BJ (cell line): ENCODE results near the gene PAMR1. TPM values are rescaled to one million over a fixed set of nuclear protein-coding genes. Genes with fewer than 3 reads are reported as not detected.
A peak's percentile ranks its signal among the peaks of the same experiment; 100 is the strongest.
"Not testable (repeated sequence)": the region's sequence is repeated elsewhere in the genome, so short reads cannot be mapped to it uniquely, and the experiment has no call there.

ENCODE experiments used
- CTCF ChIA-PET: fragments of 350-600 bp; formaldehyde crosslinking; extraction: SDS; loops from one replicate; lab custom pipeline; 2021; ENCODE audit warnings: antibody characterized with exemption, inconsistent platforms; lab: Yijun Ruan, JAX
- POLR2A ChIA-PET: fragments of 300-600 bp; sonication (Branson Sonifier 250); formaldehyde crosslinking; extraction: SDS; loops from one replicate; lab custom pipeline; 2021; ENCODE audit warnings: antibody characterized with exemption; lab: Charles Lee
- DNase-seq: peaks from one replicate; pipeline ENCODE4 v3.0.0-alpha.2; 2011; ENCODE audit warnings: low read depth
- H3K27me3 ChIP-seq: 2 replicates; pipeline ENCODE4 v1.6.0; 2011; ENCODE audit warnings: low read length; ENCODE audit not compliant: control insufficient read depth, insufficient read depth
- H3K36me3 ChIP-seq: 2 replicates; pipeline ENCODE4 v1.5.1; 2011; ENCODE audit warnings: low read length; ENCODE audit not compliant: control insufficient read depth, insufficient read depth
- H3K4me3 ChIP-seq: 2 replicates; pipeline ENCODE4 v1.5.1; 2011; ENCODE audit warnings: low read depth, mild to moderate bottlenecking, control low read depth, low read length
- CTCF ChIP-seq: IDR thresholded peaks from 2 replicates; pipeline ENCODE4 v1.5.1; 2011; ENCODE audit warnings: low read depth, mild to moderate bottlenecking, control low read depth, inconsistent platforms, low read length, moderate library complexity; ENCODE audit not compliant: insufficient read depth
- polyA plus RNA-seq: library from polyadenylated mRNA; depleted of rRNA; stranded (reverse); fragments of >200 nt; gene quantifications from 2 replicates; pipeline ENCODE4 v1.2.3, GENCODE V29; 2011

PAMR1 gene
- polyA plus RNA-seq, 1 experiment = 131 TPM

GRCh38 chr11:35526370-35526792 is 965 bp upstream of the PAMR1 start:
- Histone ChIP-seq H3K4me3 (no peak overlapping the region), H3K36me3 (no peaks in the 10 kb centered on the region), H3K27me3 (no peaks in the 10 kb centered on the region)
- CTCF ChIA-PET = interaction anchor here (1.3 to 2.7 kb wide), 3 partner anchors 15 to 39 kb away, joined by 3 to 11 read pairs (median 4); no protein-coding TSS in a partner anchor
- DNase-seq = no peak
- no peak for TF ChIP-seq CTCF
- POLR2A ChIA-PET = no interaction called here

DNA sequence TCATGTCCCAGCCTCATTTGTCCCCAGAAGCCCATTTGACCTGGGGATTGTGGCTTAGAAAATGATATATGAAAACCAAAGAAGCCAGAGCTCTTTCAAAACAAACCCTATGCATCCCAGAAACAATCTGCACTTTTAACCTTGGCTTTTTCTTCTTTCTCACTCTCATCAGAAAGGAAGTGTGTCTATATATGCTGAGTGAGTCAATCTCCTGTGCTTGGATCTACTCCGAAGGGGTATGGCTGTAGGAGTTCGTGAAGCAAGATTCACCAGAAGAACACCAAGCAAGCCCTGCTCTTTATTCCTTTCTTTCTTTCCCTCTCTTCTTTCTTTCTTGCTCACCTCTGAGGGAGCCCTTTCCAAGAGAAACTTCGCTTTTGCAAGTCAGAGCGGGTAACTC is 636 bp downstream of the PAMR1 start:
- CTCF ChIA-PET = interaction anchor here (0.9 to 2.7 kb wide), 5 partner anchors 15 to 91 kb away, joined by 4 to 11 read pairs (median 4); no protein-coding TSS in a partner anchor
- Histone ChIP-seq H3K36me3 (no peaks in the 10 kb centered on the region), H3K27me3 (no peaks in the 10 kb centered on the region), H3K4me3 (peak overlapping the region; percentile 81)
- no peak for TF ChIP-seq CTCF
- POLR2A ChIA-PET = interaction anchor here (1.3 kb wide), 1 partner anchor 17 kb away, joined by 3 read pairs; no protein-coding TSS in a partner anchor
- no peak for DNase-seq

DNA sequence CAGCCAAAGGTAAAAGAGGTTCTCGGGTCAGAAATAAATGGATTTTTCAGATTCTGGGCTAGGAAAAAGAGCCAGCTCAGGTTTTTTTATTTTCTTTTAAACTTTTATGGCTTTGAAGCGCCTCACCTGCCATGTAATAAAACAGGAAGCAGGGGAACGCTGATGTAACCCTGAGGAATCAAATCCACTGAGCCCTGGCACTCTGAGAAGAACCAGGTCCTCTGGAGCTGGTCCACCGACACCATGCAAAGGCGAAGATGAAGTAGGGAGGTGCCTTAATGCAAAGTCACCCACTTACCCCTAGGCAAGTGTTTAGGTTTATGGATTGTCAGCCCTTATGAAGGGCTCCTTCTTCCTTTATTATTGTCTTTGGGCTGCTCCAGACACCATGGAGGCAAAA is 1.6 kb downstream of the PAMR1 start:
- Histone ChIP-seq H3K27me3 (no peaks in the 10 kb centered on the region), H3K36me3 (no peaks in the 10 kb centered on the region), H3K4me3 (peak overlapping the region; percentile 81)
- ChIA-PET POLR2A (interaction anchor here (0.6 kb wide), 1 partner anchor 104 kb away, joined by 3 read pairs; no protein-coding TSS in a partner anchor), CTCF (interaction anchor here (2.7 kb wide), 1 partner anchor 36 kb away, joined by 11 read pairs; no protein-coding TSS in a partner anchor)
- DNase-seq = no peak
- TF ChIP-seq CTCF = no peak

- DNase-seq = peak; percentile 53
- H3K4me3 ChIP-seq = peak overlapping the region; percentile 81
- H3K27me3 ChIP-seq = no peaks in the 10 kb centered on the region
- no peaks in the 10 kb centered on the region for H3K36me3 ChIP-seq
- ChIA-PET POLR2A (interaction anchor here (0.6 kb wide), 1 partner anchor 104 kb away, joined by 3 read pairs; no protein-coding TSS in a partner anchor), CTCF (interaction anchor here (0.6 kb wide), 1 partner anchor 32 kb away, joined by 3 read pairs; no protein-coding TSS in a partner anchor)
- TF ChIP-seq CTCF = no peak
Observed at GRCh38 chr11:35523331-35523768, 2.1 kb downstream of the PAMR1 start.

DNA sequence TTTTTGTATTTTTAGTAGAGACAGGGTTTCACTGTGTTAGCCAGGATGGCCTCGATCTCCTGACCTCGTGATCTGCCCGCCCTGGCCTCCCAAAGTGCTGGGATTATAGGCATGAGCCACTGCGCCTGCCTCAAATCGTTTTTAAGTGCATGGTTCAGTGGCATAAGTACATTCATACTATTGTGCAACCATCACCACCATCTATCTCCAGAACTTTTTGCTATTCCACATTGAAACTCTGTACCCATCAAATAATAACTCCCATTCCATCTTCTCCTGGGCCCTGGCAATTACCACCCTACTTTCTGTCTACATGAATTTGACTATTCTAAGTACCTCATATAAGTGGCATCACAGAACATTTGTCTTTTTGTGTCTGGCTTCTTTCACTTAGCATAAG is 3.3 kb downstream of the PAMR1 start:
- CTCF ChIA-PET, H3K4me3 ChIP-seq, DNase-seq, POLR2A ChIA-PET, H3K27me3 ChIP-seq, H3K36me3 ChIP-seq: not testable (repeated sequence)
